B cell (primary cell): ENCODE results near the gene HES5. TPM values are rescaled to one million over a fixed set of nuclear protein-coding genes. Genes with fewer than 3 reads are reported as not detected.

Experiments used
- ATAC-seq: fragments of 200-7000 bp; cut with Tn5 transposase; one replicate; pipeline ENCODE4 v1.10.0; 2021; ENCODE audit warnings: low read depth, mild to moderate bottlenecking, moderate number of reproducible peaks, moderate library complexity
- CTCF ChIA-PET: fragments of 350-600 bp; sonication (Branson Sonifier 250); formaldehyde crosslinking; loops from one replicate; lab custom pipeline; 2021; ENCODE audit warnings: antibody characterized with exemption, inconsistent platforms; lab: Charles Lee
- POLR2A ChIA-PET: fragments of 350-600 bp; sonication (Branson Sonifier 250); formaldehyde crosslinking; loops from one replicate; lab custom pipeline; 2021; ENCODE audit warnings: antibody characterized with exemption; lab: Charles Lee
- DNase-seq: peaks from one replicate; pipeline ENCODE4 v3.0.0; 2013
- H2AFZ ChIP-seq: 2 replicates; pipeline ENCODE4 v1.6.1; 2012; ENCODE audit warnings: mild to moderate bottlenecking, low read depth, low read length; ENCODE audit not compliant: insufficient read depth, poor library complexity, severe bottlenecking
- H3K27ac ChIP-seq, 2 donors: 1 replicate in 1 of 2; 2 replicates in 1 of 2; pipeline ENCODE4 v1.5.1; 2012 to 2013; ENCODE audit warnings: low read length in 2 of 2, mild to moderate bottlenecking in 2 of 2, moderate library complexity in 1 of 2
- H3K27me3 ChIP-seq, 4 experiments: fragments of 200-600 bp in 1 of 4; sonication (generic) in 1 of 4; replicated peaks in 1 of 4; 1 replicate in 2 of 4; 2 replicates in 2 of 4; pipeline versions ENCODE4 v1.6.1 to v1.7.0; 2013 to 2016; ENCODE audit warnings: low read length in 3 of 4, mild to moderate bottlenecking in 2 of 4, mixed read lengths in 1 of 4, moderate library complexity in 1 of 4; ENCODE audit not compliant: insufficient read depth in 4 of 4, control insufficient read depth in 3 of 4; ENCODE audit errors: control extremely low read depth in 1 of 4
- H3K36me3 ChIP-seq, 2 experiments: replicated peaks in 1 of 2; 1 replicate in 1 of 2; 2 replicates in 1 of 2; pipeline versions ENCODE4 v1.6.1 to v1.7.1; 2013; ENCODE audit warnings: low read length in 1 of 2; ENCODE audit not compliant: insufficient read depth in 2 of 2, control insufficient read depth in 1 of 2; ENCODE audit errors: control extremely low read depth in 1 of 2, extremely low read depth in 1 of 2
- H3K4me1 ChIP-seq, 2 donors: fragments of 200-600 bp in 1 of 2; sonication (generic) in 1 of 2; 1 replicate in 1 of 2; 2 replicates in 1 of 2; pipeline versions ENCODE4 v1.5.1 to v1.6.1; 2013 to 2017; ENCODE audit warnings: low read length in 2 of 2; ENCODE audit not compliant: control insufficient read depth in 2 of 2, insufficient read depth in 2 of 2
- H3K4me2 ChIP-seq: replicated peaks from 2 replicates; pipeline ENCODE3; 2012; ENCODE audit warnings: mild to moderate bottlenecking, low read depth, low read length; ENCODE audit not compliant: poor library complexity, severe bottlenecking
- H3K4me3 ChIP-seq, 5 experiments: fragments of 200-600 bp in 1 of 5; sonication (generic) in 1 of 5; 1 replicate in 3 of 5; 2 replicates in 2 of 5; pipeline versions ENCODE4 v1.5.1 to v1.7.0; 2011 to 2016; ENCODE audit warnings: low read length in 4 of 5, mild to moderate bottlenecking in 4 of 5, low read depth in 2 of 5, control low read depth in 1 of 5, moderate library complexity in 1 of 5; ENCODE audit not compliant: insufficient read depth in 1 of 5; ENCODE audit errors: control extremely low read depth in 1 of 5, extremely low read depth in 1 of 5
- H3K79me2 ChIP-seq: fragments of 200-600 bp; sonication (generic); one replicate; pipeline ENCODE4 v1.6.0; 2016; ENCODE audit warnings: low read length; ENCODE audit not compliant: control insufficient read depth, insufficient read depth
- H3K9ac ChIP-seq: fragments of 200-600 bp; sonication (generic); 2 replicates; pipeline ENCODE4 v1.6.1; 2017; ENCODE audit warnings: mild to moderate bottlenecking, low read length, moderate library complexity
- H3K9me3 ChIP-seq, 3 donors: one replicate each; pipeline versions ENCODE4 v1.6.1 to v1.7.1; 2013; ENCODE audit warnings: low read length in 2 of 3; ENCODE audit not compliant: control insufficient read depth in 2 of 3, insufficient read depth in 1 of 3; ENCODE audit errors: control extremely low read depth in 1 of 3
- H4K20me1 ChIP-seq: 2 replicates; pipeline ENCODE4 v1.6.0; 2012; ENCODE audit warnings: mild to moderate bottlenecking, low read length; ENCODE audit not compliant: insufficient read depth, control insufficient read depth, poor library complexity, severe bottlenecking
- H3K27ac Mint-ChIP-seq: one replicate; pipeline ENCODE4 v1.8.0; 2021; ENCODE audit warnings: mixed read lengths
- H3K27me3 Mint-ChIP-seq: one replicate; pipeline ENCODE4 v1.8.0; 2021; ENCODE audit warnings: mixed read lengths
- H3K4me1 Mint-ChIP-seq: one replicate; pipeline ENCODE4 v1.8.0; 2021; ENCODE audit warnings: mixed read lengths
- H3K4me3 Mint-ChIP-seq: one replicate; pipeline ENCODE4 v1.8.0; 2021; ENCODE audit warnings: mixed read lengths
- H3K9me3 Mint-ChIP-seq: one replicate; pipeline ENCODE4 v1.8.0; 2022; ENCODE audit warnings: mixed read lengths; ENCODE audit not compliant: insufficient read depth
- EZH2 ChIP-seq: IDR thresholded peaks from 2 replicates; pipeline ENCODE4 v1.6.1; 2012; ENCODE audit warnings: borderline replicate concordance, low read depth, mild to moderate bottlenecking, moderate library complexity, low read length; ENCODE audit not compliant: insufficient read depth, poor library complexity, severe bottlenecking
- WGBS: methylation state at CpG from one replicate; pipeline ENCODE4 v1.1.5; 2013; ENCODE audit warnings: missing lambda C conversion rate; ENCODE audit not compliant: insufficient coverage; 5-methylcytosine and 5-hydroxymethylcytosine counted together
- intact Hi-C: fragments of 100-400 bp; cut with micrococcal nuclease; formaldehyde crosslinking; loops from one replicate; pipeline ENCODE4 v1.10.0; 2022
- polyA plus RNA-seq: library from polyadenylated mRNA; depleted of rRNA; stranded (reverse); fragments of >200 nt; gene quantifications from 2 replicates; pipeline ENCODE4 v1.2.3, GENCODE V29; 2012
- total RNA-seq, 2 donors: library from RNA; stranded (reverse); fragments of 120-200 nt in 1 of 2; gene quantifications; 1 replicate in 1 of 2; 2 replicates in 1 of 2; pipeline versions ENCODE4 v1.2.3 to v1.2.4, GENCODE V29; 2013 to 2022
- TF ChIP-seq, protein P1 (sequence below): fragments of 200-600 bp; IDR thresholded peaks from one replicate; pipeline ENCODE4 v1.8.0; 2022; ENCODE audit warnings: antibody characterized with exemption, mild to moderate bottlenecking

Gene HES5
- total and polyA plus RNA-seq, 2 donors (not counting 1 experiment from before 2014, with no cell fraction given): not detected

DNA sequence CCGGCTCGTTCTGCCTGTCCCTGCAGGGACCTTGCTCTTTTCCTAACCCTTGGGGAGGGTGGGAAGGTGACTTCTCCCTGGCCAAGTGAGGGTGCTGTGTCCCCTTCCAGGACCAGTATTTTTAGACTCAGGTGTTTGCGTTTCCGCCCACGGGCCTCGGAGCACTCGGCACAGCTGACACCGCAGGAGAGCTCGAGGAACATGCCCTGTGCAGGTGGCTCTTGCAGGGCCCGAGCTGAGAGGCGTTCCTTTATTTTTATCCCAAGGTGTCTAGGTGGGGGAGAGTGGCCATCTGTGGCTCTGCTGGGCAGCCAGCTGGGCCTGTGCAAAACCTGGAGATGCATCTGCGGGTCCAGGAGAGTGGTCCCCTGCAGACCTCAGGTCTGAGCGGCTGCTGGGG lies 38.0 kb downstream of the HES5 start:
- WGBS: 76% methylated on average over 13 of the region's 13 CpGs
- H3K27me3 Mint-ChIP-seq: no peaks in the 10 kb centered on the region
- H3K27ac Mint-ChIP-seq: no peak overlapping the region
- Histone ChIP-seq H3K9me3 (peaks cover 0 to 26% (median 11%) of the 10 kb centered on the region in 3 donors), H4K20me1 (no peaks in the 10 kb centered on the region), H3K4me1 (peaks cover 40 to 44% of the 10 kb centered on the region in 2 donors), H3K27ac (no peak overlapping the region), H2AFZ (no peak overlapping the region), H3K27me3 (no peaks in the 10 kb centered on the region), H3K9ac (no peak overlapping the region), H3K4me2 (no peak overlapping the region), H3K4me3 (no peak overlapping the region), H3K36me3 (no peaks in the 10 kb centered on the region), H3K79me2 (no peaks in the 10 kb centered on the region)
- no peak overlapping the region for H3K4me3 Mint-ChIP-seq
- ATAC-seq (no peak), DNase-seq (no peak)
- no peak for TF ChIP-seq EZH2
- TF ChIP-seq, protein P1, sequence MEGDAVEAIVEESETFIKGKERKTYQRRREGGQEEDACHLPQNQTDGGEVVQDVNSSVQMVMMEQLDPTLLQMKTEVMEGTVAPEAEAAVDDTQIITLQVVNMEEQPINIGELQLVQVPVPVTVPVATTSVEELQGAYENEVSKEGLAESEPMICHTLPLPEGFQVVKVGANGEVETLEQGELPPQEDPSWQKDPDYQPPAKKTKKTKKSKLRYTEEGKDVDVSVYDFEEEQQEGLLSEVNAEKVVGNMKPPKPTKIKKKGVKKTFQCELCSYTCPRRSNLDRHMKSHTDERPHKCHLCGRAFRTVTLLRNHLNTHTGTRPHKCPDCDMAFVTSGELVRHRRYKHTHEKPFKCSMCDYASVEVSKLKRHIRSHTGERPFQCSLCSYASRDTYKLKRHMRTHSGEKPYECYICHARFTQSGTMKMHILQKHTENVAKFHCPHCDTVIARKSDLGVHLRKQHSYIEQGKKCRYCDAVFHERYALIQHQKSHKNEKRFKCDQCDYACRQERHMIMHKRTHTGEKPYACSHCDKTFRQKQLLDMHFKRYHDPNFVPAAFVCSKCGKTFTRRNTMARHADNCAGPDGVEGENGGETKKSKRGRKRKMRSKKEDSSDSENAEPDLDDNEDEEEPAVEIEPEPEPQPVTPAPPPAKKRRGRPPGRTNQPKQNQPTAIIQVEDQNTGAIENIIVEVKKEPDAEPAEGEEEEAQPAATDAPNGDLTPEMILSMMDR: no peak
- H3K4me1 Mint-ChIP-seq: peaks cover 38% of the 10 kb centered on the region
- CTCF ChIA-PET: no interaction called here
- intact Hi-C loops: no loop called here
- H3K9me3 Mint-ChIP-seq: no peaks in the 10 kb centered on the region
- POLR2A ChIA-PET: no interaction called here

GRCh38 chr1:2489615-2490014 lies 40.4 kb downstream of the HES5 start:
- ChIA-PET CTCF (no interaction called here), POLR2A (no interaction called here)
- H3K27ac Mint-ChIP-seq: no peak overlapping the region
- Histone ChIP-seq H3K4me1 (peaks cover 15 to 19% of the 10 kb centered on the region in 2 donors), H3K36me3 (no peaks in the 10 kb centered on the region), H3K4me2 (no peak overlapping the region), H3K79me2 (no peaks in the 10 kb centered on the region), H2AFZ (no peak overlapping the region), H4K20me1 (no peaks in the 10 kb centered on the region), H3K4me3 (no peak overlapping the region), H3K27me3 (no peaks in the 10 kb centered on the region), H3K27ac (no peak overlapping the region), H3K9ac (no peak overlapping the region), H3K9me3 (peaks cover 0 to 24% (median 11%) of the 10 kb centered on the region in 3 donors)
- H3K4me1 Mint-ChIP-seq: peaks cover 17% of the 10 kb centered on the region
- WGBS: 100% methylated on average over 5 of the region's 14 CpGs
- no peak overlapping the region for H3K4me3 Mint-ChIP-seq
- no peak for TF ChIP-seq EZH2
- TF ChIP-seq, protein P1: no peak
- no peak for ATAC-seq
- no peaks in the 10 kb centered on the region for H3K27me3 Mint-ChIP-seq
- no peak for DNase-seq
- H3K9me3 Mint-ChIP-seq: no peaks in the 10 kb centered on the region
- intact Hi-C loops: no loop called here
